ENCODE data around the gene MIS12.
A peak's percentile ranks its signal among the peaks of the same experiment; 100 is the strongest.

Gene MIS12

GRCh38 chr17:5499476-5500231, 13.3 kb downstream of the MIS12 start:
- Histone ChIP-seq H3K9ac (ENCODE audit: low read length in 5 of 5) (no peak overlapping the region), H3K4me3 (ENCODE audit: low read depth in 1 of 5, low read length in 5 of 5) (peak overlapping the region in 2 of 5 donors; percentile 22 to 56), H3K36me3 (ENCODE audit: control insufficient read depth in 5 of 5, insufficient read depth in 5 of 5, low read length in 5 of 5) (peaks cover 8 to 34% (median 19%) of the 10 kb centered on the region in 5 donors), H3K9me3 (ENCODE audit: control insufficient read depth in 5 of 5, low read length in 5 of 5) (no peaks in the 10 kb centered on the region), H3K27me3 (ENCODE audit: control insufficient read depth in 5 of 5, insufficient read depth in 4 of 5, low read length in 5 of 5) (peaks cover 2 to 9% (median 3%) of the 10 kb centered on the region in 5 donors), H3K4me1 (ENCODE audit: control insufficient read depth in 5 of 5, insufficient read depth in 5 of 5, low read length in 5 of 5) (peaks cover 0 to 19% (median 10%) of the 10 kb centered on the region in 5 donors), H3K27ac (ENCODE audit: low read depth, low read length) (no peak overlapping the region)

GRCh38 chr17:5500247-5500588, 13.9 kb downstream of the MIS12 start:
- H3K4me3 ChIP-seq (ENCODE audit: low read depth in 1 of 5, low read length in 5 of 5): peak overlapping the region in 4 of 5 donors; percentile 22 to 56 (median 50)
- H3K27me3 ChIP-seq (ENCODE audit: control insufficient read depth in 5 of 5, insufficient read depth in 4 of 5, low read length in 5 of 5): peaks cover 2 to 9% (median 3%) of the 10 kb centered on the region in 5 donors
- H3K27ac ChIP-seq (ENCODE audit: low read depth, low read length): no peak overlapping the region
- peaks cover 0 to 19% (median 10%) of the 10 kb centered on the region in 5 donors for H3K4me1 ChIP-seq (ENCODE audit: control insufficient read depth in 5 of 5, insufficient read depth in 5 of 5, low read length in 5 of 5)
- peaks cover 8 to 38% (median 21%) of the 10 kb centered on the region in 5 donors for H3K36me3 ChIP-seq (ENCODE audit: control insufficient read depth in 5 of 5, insufficient read depth in 5 of 5, low read length in 5 of 5)
- H3K9ac ChIP-seq (ENCODE audit: low read length in 5 of 5): no peak overlapping the region
- no peaks in the 10 kb centered on the region for H3K9me3 ChIP-seq (ENCODE audit: control insufficient read depth in 5 of 5, low read length in 5 of 5)

- no peak overlapping the region for H3K9ac ChIP-seq (ENCODE audit: low read length in 5 of 5)
- no peak overlapping the region for H3K27ac ChIP-seq (ENCODE audit: low read depth, low read length)
- peaks cover 8 to 44% (median 26%) of the 10 kb centered on the region in 5 donors for H3K36me3 ChIP-seq (ENCODE audit: control insufficient read depth in 5 of 5, insufficient read depth in 5 of 5, low read length in 5 of 5)
Measured at GRCh38 chr17:5500589-5501391, 14.4 kb downstream of the MIS12 start.

GRCh38 chr17:5501685-5502084, 15.3 kb downstream of the MIS12 start:
- H3K9ac ChIP-seq (ENCODE audit: low read length in 5 of 5): no peak overlapping the region
- H3K36me3 ChIP-seq (ENCODE audit: control insufficient read depth in 5 of 5, insufficient read depth in 5 of 5, low read length in 5 of 5): peaks cover 8 to 44% (median 26%) of the 10 kb centered on the region in 5 donors
- no peak overlapping the region for H3K4me3 ChIP-seq (ENCODE audit: low read depth in 1 of 5, low read length in 5 of 5)
- H3K27ac ChIP-seq (ENCODE audit: low read depth, low read length): no peak overlapping the region
- H3K27me3 ChIP-seq (ENCODE audit: control insufficient read depth in 5 of 5, insufficient read depth in 4 of 5, low read length in 5 of 5): peaks cover 2 to 9% (median 3%) of the 10 kb centered on the region in 5 donors
- H3K9me3 ChIP-seq (ENCODE audit: control insufficient read depth in 5 of 5, low read length in 5 of 5): no peaks in the 10 kb centered on the region
- H3K4me1 ChIP-seq (ENCODE audit: control insufficient read depth in 5 of 5, insufficient read depth in 5 of 5, low read length in 5 of 5): peaks cover 0 to 19% (median 10%) of the 10 kb centered on the region in 5 donors

More at GRCh38 chr17:5500589-5501391, 14.4 kb downstream of the MIS12 start:
- Histone ChIP-seq H3K4me3 (ENCODE audit: low read depth in 1 of 5, low read length in 5 of 5) (peak overlapping the region in 4 of 5 donors; percentile 42 to 56 (median 50)), H3K27me3 (ENCODE audit: control insufficient read depth in 5 of 5, insufficient read depth in 4 of 5, low read length in 5 of 5) (peaks cover 2 to 9% (median 3%) of the 10 kb centered on the region in 5 donors), H3K9me3 (ENCODE audit: control insufficient read depth in 5 of 5, low read length in 5 of 5) (no peaks in the 10 kb centered on the region), H3K4me1 (ENCODE audit: control insufficient read depth in 5 of 5, insufficient read depth in 5 of 5, low read length in 5 of 5) (peaks cover 0 to 19% (median 10%) of the 10 kb centered on the region in 5 donors)

DNA sequence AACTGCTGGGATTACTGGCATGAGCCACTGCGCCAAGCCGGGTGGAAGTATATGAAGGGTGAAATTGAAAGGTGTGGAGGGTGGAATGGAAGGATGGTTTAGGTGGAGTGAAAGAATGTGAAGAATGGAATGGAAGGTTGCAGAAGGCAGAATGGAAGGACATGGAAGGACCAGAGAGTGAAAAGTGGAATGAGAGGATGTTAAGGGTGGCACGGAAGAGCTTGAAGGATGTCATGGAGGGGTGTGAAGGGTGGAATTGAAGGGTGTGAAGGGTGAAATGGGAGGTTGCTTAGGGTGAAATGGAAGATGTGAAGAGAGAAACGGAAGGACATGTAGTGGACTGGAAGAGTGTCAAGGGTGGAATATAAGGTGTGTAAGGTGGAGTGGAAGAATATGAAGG, 16.2 kb downstream of the MIS12 start:
- Histone ChIP-seq H3K9ac (ENCODE audit: low read length in 5 of 5) (no peak overlapping the region), H3K27me3 (ENCODE audit: control insufficient read depth in 5 of 5, insufficient read depth in 4 of 5, low read length in 5 of 5) (peaks cover 2 to 9% (median 3%) of the 10 kb centered on the region in 5 donors), H3K27ac (ENCODE audit: low read depth, low read length) (no peak overlapping the region), H3K4me1 (ENCODE audit: control insufficient read depth in 5 of 5, insufficient read depth in 5 of 5, low read length in 5 of 5) (peaks cover 0 to 19% (median 10%) of the 10 kb centered on the region in 5 donors), H3K4me3 (ENCODE audit: low read depth in 1 of 5, low read length in 5 of 5) (no peak overlapping the region), H3K9me3 (ENCODE audit: control insufficient read depth in 5 of 5, low read length in 5 of 5) (no peaks in the 10 kb centered on the region), H3K36me3 (ENCODE audit: control insufficient read depth in 5 of 5, insufficient read depth in 5 of 5, low read length in 5 of 5) (peaks cover 8 to 44% (median 26%) of the 10 kb centered on the region in 5 donors)

- Histone ChIP-seq H3K4me1 (ENCODE audit: control insufficient read depth in 5 of 5, insufficient read depth in 5 of 5, low read length in 5 of 5) (peaks cover 0 to 1% (median 0%) of the 10 kb centered on the region in 5 donors), H3K4me3 (ENCODE audit: low read depth in 1 of 5, low read length in 5 of 5) (no peak overlapping the region), H3K9me3 (ENCODE audit: control insufficient read depth in 5 of 5, low read length in 5 of 5) (no peaks in the 10 kb centered on the region), H3K36me3 (ENCODE audit: control insufficient read depth in 5 of 5, insufficient read depth in 5 of 5, low read length in 5 of 5) (peaks cover 5 to 47% (median 34%) of the 10 kb centered on the region in 5 donors), H3K27ac (ENCODE audit: low read depth, low read length) (no peak overlapping the region), H3K9ac (ENCODE audit: low read length in 5 of 5) (no peak overlapping the region), H3K27me3 (ENCODE audit: control insufficient read depth in 5 of 5, insufficient read depth in 4 of 5, low read length in 5 of 5) (no peaks in the 10 kb centered on the region)
Measured at GRCh38 chr17:5506307-5506706, 19.9 kb downstream of the MIS12 start.

DNA sequence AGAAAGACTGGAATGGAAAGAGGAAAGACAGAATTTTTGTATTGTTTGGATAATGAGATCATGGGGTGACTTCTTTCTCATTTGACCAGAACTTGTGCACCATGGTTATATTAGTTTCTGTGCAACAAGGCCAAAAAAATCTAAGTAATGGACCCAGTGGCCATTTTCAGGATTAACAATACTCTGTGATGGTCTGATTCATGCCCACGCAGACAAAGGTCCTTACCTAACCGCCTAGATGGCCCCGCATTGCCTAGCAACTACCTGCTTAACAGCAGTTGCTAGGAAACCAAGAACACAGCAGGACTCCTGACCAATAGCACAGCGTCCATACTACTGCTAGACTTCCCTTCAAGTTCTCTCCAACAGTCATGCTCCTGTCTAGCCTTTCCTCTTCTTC, 22.4 kb downstream of the MIS12 start:
- Histone ChIP-seq H3K36me3 (ENCODE audit: control insufficient read depth in 5 of 5, insufficient read depth in 5 of 5, low read length in 5 of 5) (peaks cover 0 to 31% (median 28%) of the 10 kb centered on the region in 5 donors), H3K4me3 (ENCODE audit: low read depth in 1 of 5, low read length in 5 of 5) (no peak overlapping the region), H3K27ac (ENCODE audit: low read depth, low read length) (no peak overlapping the region), H3K9ac (ENCODE audit: low read length in 5 of 5) (no peak overlapping the region), H3K4me1 (ENCODE audit: control insufficient read depth in 5 of 5, insufficient read depth in 5 of 5, low read length in 5 of 5) (no peaks in the 10 kb centered on the region), H3K27me3 (ENCODE audit: control insufficient read depth in 5 of 5, insufficient read depth in 4 of 5, low read length in 5 of 5) (no peaks in the 10 kb centered on the region), H3K9me3 (ENCODE audit: control insufficient read depth in 5 of 5, low read length in 5 of 5) (no peaks in the 10 kb centered on the region)

DNA sequence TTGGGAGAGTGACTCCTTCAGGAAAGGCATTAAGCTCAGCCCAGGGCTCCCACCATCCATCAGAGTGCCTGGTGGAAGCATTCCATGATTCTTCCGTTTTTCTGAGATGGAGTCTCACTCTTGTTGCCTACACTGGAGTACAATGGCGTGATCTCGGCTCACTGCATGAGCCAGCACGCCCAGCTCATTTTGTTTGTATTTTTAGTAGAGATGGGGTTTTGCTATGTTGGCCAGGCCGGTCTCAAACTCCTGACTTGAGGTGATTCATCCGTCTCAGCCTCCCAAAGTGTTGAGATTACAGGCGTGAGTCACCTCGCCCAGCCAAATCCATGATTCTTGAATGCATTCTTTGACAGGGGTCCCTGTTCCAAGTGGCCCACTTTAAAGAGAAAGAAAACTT, 23.1 kb downstream of the MIS12 start:
- H3K27me3 ChIP-seq (ENCODE audit: control insufficient read depth in 5 of 5, insufficient read depth in 4 of 5, low read length in 5 of 5): no peaks in the 10 kb centered on the region
- no peak overlapping the region for H3K27ac ChIP-seq (ENCODE audit: low read depth, low read length)
- H3K9ac ChIP-seq (ENCODE audit: low read length in 5 of 5): no peak overlapping the region
- no peaks in the 10 kb centered on the region for H3K4me1 ChIP-seq (ENCODE audit: control insufficient read depth in 5 of 5, insufficient read depth in 5 of 5, low read length in 5 of 5)
- H3K4me3 ChIP-seq (ENCODE audit: low read depth in 1 of 5, low read length in 5 of 5): no peak overlapping the region
- no peaks in the 10 kb centered on the region for H3K9me3 ChIP-seq (ENCODE audit: control insufficient read depth in 5 of 5, low read length in 5 of 5)
- peaks cover 0 to 33% (median 31%) of the 10 kb centered on the region in 5 donors for H3K36me3 ChIP-seq (ENCODE audit: control insufficient read depth in 5 of 5, insufficient read depth in 5 of 5, low read length in 5 of 5)

DNA sequence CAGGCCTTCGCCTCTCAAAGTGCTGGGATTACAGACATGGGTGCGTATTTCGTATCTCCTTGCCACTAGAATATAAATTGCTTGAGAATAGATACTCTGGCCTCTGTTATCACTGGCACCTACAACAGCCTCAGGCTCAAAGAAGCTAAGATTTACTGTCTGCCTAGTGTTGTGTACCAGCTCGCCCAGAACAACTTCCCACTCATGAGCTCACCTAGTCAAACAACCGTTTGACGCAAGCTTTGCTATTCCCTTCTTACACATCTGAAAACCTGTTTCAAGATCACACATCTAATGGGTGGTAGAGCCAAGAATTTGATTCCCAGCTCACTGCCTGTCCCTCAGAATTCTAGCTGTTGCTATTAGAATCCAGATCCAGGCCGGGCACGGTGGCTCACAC, 24.4 kb downstream of the MIS12 start:
- Histone ChIP-seq H3K27ac (ENCODE audit: low read depth, low read length) (no peak overlapping the region), H3K36me3 (ENCODE audit: control insufficient read depth in 5 of 5, insufficient read depth in 5 of 5, low read length in 5 of 5) (peaks cover 4 to 36% (median 34%) of the 10 kb centered on the region in 5 donors), H3K4me1 (ENCODE audit: control insufficient read depth in 5 of 5, insufficient read depth in 5 of 5, low read length in 5 of 5) (no peaks in the 10 kb centered on the region), H3K9me3 (ENCODE audit: control insufficient read depth in 5 of 5, low read length in 5 of 5) (no peaks in the 10 kb centered on the region), H3K27me3 (ENCODE audit: control insufficient read depth in 5 of 5, insufficient read depth in 4 of 5, low read length in 5 of 5) (no peaks in the 10 kb centered on the region), H3K9ac (ENCODE audit: low read length in 5 of 5) (no peak overlapping the region), H3K4me3 (ENCODE audit: low read depth in 1 of 5, low read length in 5 of 5) (no peak overlapping the region)
